ENCODE measurements around the gene PDE4D.

PDE4D gene

DNA sequence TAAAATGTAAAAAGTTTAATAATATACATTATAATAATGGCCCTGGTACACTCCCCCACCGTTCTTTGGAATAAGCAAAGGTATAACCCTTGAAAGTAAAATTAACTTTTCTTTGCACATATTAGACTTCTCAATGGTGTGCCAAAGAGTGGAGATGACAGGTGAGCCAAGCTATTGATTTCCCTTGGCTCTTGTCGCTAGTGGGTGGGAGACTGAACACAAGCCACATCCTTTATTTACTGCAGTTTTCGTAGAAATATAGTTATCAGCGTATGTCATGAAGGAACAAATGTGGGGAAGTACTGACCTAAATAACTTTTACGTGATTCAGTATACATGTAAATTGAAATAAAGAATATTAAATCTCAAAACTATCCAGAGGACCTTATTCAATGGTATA, 761.4 kb downstream of the PDE4D start:
- Histone ChIP-seq H3K27me3 (ENCODE audit: insufficient read depth, insufficient read length) (no peaks in the 10 kb centered on the region), H3K9ac (ENCODE audit: insufficient read length, low read depth) (no peak overlapping the region), H3K36me3 (ENCODE audit: insufficient read depth, insufficient read length, low read length) (no peaks in the 10 kb centered on the region), H3K9me3 (ENCODE audit: insufficient read depth, low read length) (no peaks in the 10 kb centered on the region; the same call in 1 of the 2 replicates), H3K4me3 (ENCODE audit: insufficient read length, low read depth) (no peak overlapping the region), H3K4me1 (ENCODE audit: insufficient read depth, insufficient read length) (no peaks in the 10 kb centered on the region)
- no peak for DNase-seq (ENCODE audit: low read depth, low spot score)
- TF ChIP-seq YY1 (IDR thresholded peaks at IDR 0.05; ENCODE audit: insufficient read depth, insufficient read length) (no peak), SUZ12 (IDR thresholded peaks at IDR 0.05; ENCODE audit: extremely low read depth, insufficient read depth, insufficient read length) (no peak), ZNF274 (IDR thresholded peaks at IDR 0.05; ENCODE audit: low read depth, low read length) (no peak)

DNA sequence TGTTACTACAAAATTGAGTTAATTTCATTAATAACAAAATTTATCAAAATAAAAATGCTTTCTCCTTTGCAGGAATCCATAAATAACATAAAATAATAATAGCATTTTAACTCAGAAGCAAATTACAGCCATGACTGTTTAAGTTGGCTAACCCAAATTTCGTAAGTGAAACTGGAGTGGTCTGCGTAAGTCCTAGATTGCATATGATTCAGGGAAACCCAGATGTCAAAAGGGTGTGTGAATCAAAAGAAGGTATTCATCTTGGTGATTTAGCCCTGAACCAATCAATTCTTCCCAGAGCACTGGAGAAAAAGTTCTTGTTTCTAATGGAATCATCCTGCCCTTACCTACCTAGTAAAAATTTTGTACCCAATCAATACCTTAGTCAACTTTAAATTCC, 763.1 kb downstream of the PDE4D start:
- H3K27me3 ChIP-seq (ENCODE audit: insufficient read depth, insufficient read length), result no peaks in the 10 kb centered on the region
- no peaks in the 10 kb centered on the region; the same call in 1 of the 2 replicates for H3K9me3 ChIP-seq (ENCODE audit: insufficient read depth, low read length)
- H3K9ac ChIP-seq (ENCODE audit: insufficient read length, low read depth), result no peak overlapping the region
- H3K36me3 ChIP-seq (ENCODE audit: insufficient read depth, insufficient read length, low read length), result no peaks in the 10 kb centered on the region
- TF ChIP-seq YY1 (IDR thresholded peaks at IDR 0.05; ENCODE audit: insufficient read depth, insufficient read length) (no peak), ZNF274 (IDR thresholded peaks at IDR 0.05; ENCODE audit: low read depth, low read length) (no peak), SUZ12 (IDR thresholded peaks at IDR 0.05; ENCODE audit: extremely low read depth, insufficient read depth, insufficient read length) (no peak)
- no peak for DNase-seq (ENCODE audit: low read depth, low spot score)
- H3K4me3 ChIP-seq (ENCODE audit: insufficient read length, low read depth), result no peak overlapping the region
- no peaks in the 10 kb centered on the region for H3K4me1 ChIP-seq (ENCODE audit: insufficient read depth, insufficient read length)

DNA sequence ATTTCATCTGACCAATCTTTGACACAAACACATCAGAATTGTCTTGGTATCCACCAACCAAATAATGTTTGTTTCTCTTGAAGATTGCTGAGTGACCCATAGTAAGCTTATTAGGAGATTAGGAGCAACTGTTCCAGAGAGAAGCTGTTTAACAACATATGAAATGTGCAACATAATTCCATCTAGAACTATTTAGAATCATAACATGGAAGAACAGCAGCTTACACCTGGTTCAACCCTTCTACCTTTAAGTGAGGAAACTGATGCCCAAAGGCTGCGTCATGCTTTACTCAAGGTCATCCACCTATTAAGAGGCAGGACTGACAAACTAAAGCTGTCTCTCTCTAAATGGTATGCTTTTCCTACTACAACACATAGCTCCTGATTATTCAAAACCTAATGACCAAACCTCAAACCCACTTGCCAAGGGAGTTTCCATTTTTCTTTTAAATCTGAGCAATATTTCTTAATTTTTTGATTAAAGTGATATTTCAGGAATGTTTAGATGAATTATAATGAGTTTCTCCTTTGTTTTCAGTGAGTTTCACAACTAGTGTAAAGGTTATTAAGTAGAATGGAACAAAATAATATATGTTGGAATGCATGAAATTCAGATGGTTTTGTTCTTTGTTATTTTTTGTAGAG, 764.8 kb downstream of the PDE4D start:
- no peak for DNase-seq (ENCODE audit: low read depth, low spot score)
- TF ChIP-seq ZNF274 (IDR thresholded peaks at IDR 0.05; ENCODE audit: low read depth, low read length), result no peak
- no peak for TF ChIP-seq SUZ12 (IDR thresholded peaks at IDR 0.05; ENCODE audit: extremely low read depth, insufficient read depth, insufficient read length)
- TF ChIP-seq YY1 (IDR thresholded peaks at IDR 0.05; ENCODE audit: insufficient read depth, insufficient read length), result no peak
- Histone ChIP-seq H3K36me3 (ENCODE audit: insufficient read depth, insufficient read length, low read length) (no peaks in the 10 kb centered on the region), H3K4me1 (ENCODE audit: insufficient read depth, insufficient read length) (no peaks in the 10 kb centered on the region), H3K9ac (ENCODE audit: insufficient read length, low read depth) (no peak overlapping the region), H3K4me3 (ENCODE audit: insufficient read length, low read depth) (no peak overlapping the region), H3K9me3 (ENCODE audit: insufficient read depth, low read length) (no peaks in the 10 kb centered on the region; the same call in 1 of the 2 replicates), H3K27me3 (ENCODE audit: insufficient read depth, insufficient read length) (no peaks in the 10 kb centered on the region)

DNA sequence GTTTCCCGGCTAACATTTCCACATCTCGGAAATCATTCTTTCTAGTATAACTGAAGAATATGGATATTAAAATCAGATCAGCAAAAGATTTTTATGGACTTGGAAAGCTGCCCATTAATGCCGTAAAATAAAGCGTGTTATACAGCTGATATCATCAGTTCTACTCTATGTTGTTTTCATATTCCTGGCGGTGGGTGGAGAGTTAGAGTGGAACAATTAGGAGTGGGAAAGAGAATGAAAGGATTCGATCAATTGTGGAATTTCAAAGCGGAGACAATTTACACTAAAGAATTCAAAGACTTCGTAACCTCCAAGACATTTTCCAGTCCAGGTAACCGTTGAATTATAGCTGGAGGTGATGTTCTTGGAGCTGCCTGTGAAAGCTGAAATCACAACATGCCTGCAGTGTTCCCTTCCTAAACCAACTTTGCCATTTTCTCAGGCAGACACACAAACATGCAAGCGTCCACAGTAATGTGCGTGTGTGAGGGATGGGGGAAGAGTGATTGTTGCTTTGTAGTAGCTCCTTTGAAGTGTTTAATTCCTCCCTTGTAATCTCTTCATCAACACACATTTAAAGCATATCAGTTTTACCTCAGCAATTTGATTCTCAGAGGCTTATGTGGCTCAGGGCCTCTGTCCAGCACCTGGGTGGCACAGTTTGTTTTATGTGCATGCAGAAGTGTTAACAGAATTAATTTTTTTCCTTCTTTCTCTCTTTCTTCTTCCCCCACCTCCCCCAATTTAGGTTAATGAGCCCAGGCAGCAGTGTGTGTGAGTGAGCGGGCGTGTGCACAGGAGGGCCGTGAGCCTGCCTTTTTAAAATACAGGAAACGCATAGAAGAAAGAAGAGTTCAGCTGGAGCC, 766.6 kb downstream of the PDE4D start:
- H3K4me3 ChIP-seq (ENCODE audit: insufficient read length, low read depth), result no peak overlapping the region
- no peaks in the 10 kb centered on the region for H3K4me1 ChIP-seq (ENCODE audit: insufficient read depth, insufficient read length)
- no peaks in the 10 kb centered on the region for H3K36me3 ChIP-seq (ENCODE audit: insufficient read depth, insufficient read length, low read length)
- no peaks in the 10 kb centered on the region for H3K27me3 ChIP-seq (ENCODE audit: insufficient read depth, insufficient read length)
- peak overlapping the region; percentile 54 for H3K9ac ChIP-seq (ENCODE audit: insufficient read length, low read depth)
- DNase-seq (ENCODE audit: low read depth, low spot score), result no peak
- no peaks in the 10 kb centered on the region; the same call in 1 of the 2 replicates for H3K9me3 ChIP-seq (ENCODE audit: insufficient read depth, low read length)
- no peak for TF ChIP-seq YY1 (IDR thresholded peaks at IDR 0.05; ENCODE audit: insufficient read depth, insufficient read length)
- TF ChIP-seq ZNF274 (IDR thresholded peaks at IDR 0.05; ENCODE audit: low read depth, low read length), result no peak
- TF ChIP-seq SUZ12 (IDR thresholded peaks at IDR 0.05; ENCODE audit: extremely low read depth, insufficient read depth, insufficient read length), result no peak

DNA sequence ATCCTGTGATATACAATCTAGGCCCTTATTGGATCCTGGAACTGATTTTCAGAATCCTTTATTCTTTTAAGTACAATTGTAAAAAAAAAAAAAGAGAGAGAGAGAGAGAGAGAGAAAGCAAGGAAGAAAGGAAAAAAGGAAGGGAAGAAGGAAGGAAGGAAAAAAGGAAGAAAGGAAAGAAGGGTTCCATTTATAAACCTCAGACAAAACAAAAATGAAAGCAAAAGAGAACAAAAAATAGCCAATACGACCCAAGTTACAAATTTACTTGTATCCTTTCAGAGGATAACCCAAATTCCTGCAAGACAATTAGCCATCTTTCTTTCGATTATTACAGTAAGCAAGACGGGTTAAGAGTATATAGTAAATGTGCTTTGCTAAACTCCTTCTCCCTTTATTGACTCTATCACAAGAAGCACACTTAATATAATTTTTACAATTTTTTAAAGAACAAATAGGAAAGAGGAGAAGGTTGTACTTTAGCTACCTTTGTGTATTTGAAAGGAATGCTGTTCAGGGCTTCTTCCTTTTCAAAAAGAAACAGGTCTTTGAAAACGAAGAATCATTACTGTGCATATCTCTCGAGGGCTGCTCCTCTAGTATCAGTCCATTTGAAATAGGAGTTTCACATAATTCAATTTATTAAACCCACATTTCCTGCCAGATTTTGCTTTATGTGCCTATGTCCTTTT, 767.4 kb downstream of the PDE4D start:
- TF ChIP-seq YY1 (IDR thresholded peaks at IDR 0.05; ENCODE audit: insufficient read depth, insufficient read length) (no peak), ZNF274 (IDR thresholded peaks at IDR 0.05; ENCODE audit: low read depth, low read length) (no peak), SUZ12 (IDR thresholded peaks at IDR 0.05; ENCODE audit: extremely low read depth, insufficient read depth, insufficient read length) (no peak)
- DNase-seq (ENCODE audit: low read depth, low spot score), result no peak
- Histone ChIP-seq H3K4me1 (ENCODE audit: insufficient read depth, insufficient read length) (no peaks in the 10 kb centered on the region), H3K27me3 (ENCODE audit: insufficient read depth, insufficient read length) (no peaks in the 10 kb centered on the region), H3K36me3 (ENCODE audit: insufficient read depth, insufficient read length, low read length) (no peaks in the 10 kb centered on the region), H3K4me3 (ENCODE audit: insufficient read length, low read depth) (no peak overlapping the region), H3K9ac (ENCODE audit: insufficient read length, low read depth) (peak overlapping the region; percentile 10), H3K9me3 (ENCODE audit: insufficient read depth, low read length) (no peaks in the 10 kb centered on the region)

DNA sequence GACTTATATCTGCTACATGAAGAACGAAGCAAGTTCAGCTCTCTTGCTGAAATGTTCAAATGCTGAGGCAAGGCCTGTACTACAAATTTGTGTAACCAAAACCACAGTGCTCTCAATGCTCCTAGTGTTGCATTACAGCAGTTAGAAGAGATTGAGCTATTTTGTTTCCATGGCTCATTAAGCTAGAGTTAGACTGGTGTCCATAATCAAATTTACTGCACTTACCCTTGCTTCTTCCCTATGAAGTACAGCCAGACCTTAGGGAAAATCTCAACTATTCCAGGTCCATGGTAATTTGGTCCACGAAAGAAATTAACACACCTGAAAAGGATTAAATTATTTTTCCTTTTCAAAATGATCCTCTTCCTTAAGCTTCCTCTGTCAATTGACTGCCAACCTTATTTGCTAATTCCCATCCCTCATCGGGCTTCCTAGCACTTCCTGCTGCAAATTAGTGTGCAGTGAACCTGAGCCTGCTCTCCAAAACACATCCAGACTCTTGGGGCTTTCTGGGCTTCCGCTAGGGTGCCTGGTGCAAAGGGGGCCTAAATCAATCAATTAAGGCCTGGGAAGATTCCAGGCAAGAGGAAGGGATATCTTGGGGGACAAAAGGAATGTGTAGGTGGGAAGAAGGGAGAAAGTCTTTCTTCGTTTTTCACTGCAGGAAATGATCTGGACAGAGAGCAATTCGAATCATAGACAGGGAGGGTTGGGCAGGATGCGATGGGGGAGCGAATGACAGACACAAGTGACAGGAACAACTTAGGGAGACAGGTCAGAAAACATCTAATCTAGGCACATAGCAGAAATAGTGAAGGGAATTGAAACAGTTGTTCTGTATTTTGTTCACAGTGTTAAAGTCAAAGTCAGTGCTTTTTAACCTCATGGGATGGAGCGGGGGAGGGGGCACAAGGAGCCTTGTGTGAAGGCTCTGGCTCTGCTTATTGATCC, 768.2 kb downstream of the PDE4D start:
- no peaks in the 10 kb centered on the region for H3K36me3 ChIP-seq (ENCODE audit: insufficient read depth, insufficient read length, low read length)
- no peak overlapping the region for H3K4me3 ChIP-seq (ENCODE audit: insufficient read length, low read depth)
- no peaks in the 10 kb centered on the region for H3K27me3 ChIP-seq (ENCODE audit: insufficient read depth, insufficient read length)
- no peak for DNase-seq (ENCODE audit: low read depth, low spot score)
- H3K9ac ChIP-seq (ENCODE audit: insufficient read length, low read depth), result no peak overlapping the region
- H3K4me1 ChIP-seq (ENCODE audit: insufficient read depth, insufficient read length), result no peaks in the 10 kb centered on the region
- TF ChIP-seq YY1 (IDR thresholded peaks at IDR 0.05; ENCODE audit: insufficient read depth, insufficient read length) (no peak), ZNF274 (IDR thresholded peaks at IDR 0.05; ENCODE audit: low read depth, low read length) (no peak), SUZ12 (IDR thresholded peaks at IDR 0.05; ENCODE audit: extremely low read depth, insufficient read depth, insufficient read length) (no peak)
- H3K9me3 ChIP-seq (ENCODE audit: insufficient read depth, low read length), result no peaks in the 10 kb centered on the region

Measured in NT2/D1 (cell line).